Neutrophil (primary cell): ENCODE measurements around the gene NLRC4.
"Not testable (repeated sequence)": the region's sequence is repeated elsewhere in the genome, so short reads cannot be mapped to it uniquely, and the experiment has no call there.

Source experiments
- H3K27ac ChIP-seq: fragments of 200-600 bp; sonication (generic); 2 replicates; pipeline ENCODE4 v1.5.1; 2016; ENCODE audit warnings: mild to moderate bottlenecking, moderate library complexity
- H3K27me3 ChIP-seq: fragments of 200-600 bp; sonication (generic); 2 replicates; pipeline ENCODE4 v1.6.0; 2016; ENCODE audit warnings: mild to moderate bottlenecking
- H3K36me3 ChIP-seq: fragments of 200-600 bp; sonication (generic); 2 replicates; pipeline ENCODE4 v1.5.1; 2017
- H3K4me1 ChIP-seq, 2 experiments: fragments of 200-600 bp in 1 of 2; sonication (generic) in 1 of 2; 1 replicate in 1 of 2; 2 replicates in 1 of 2; pipeline versions ENCODE4 v1.5.1 to v1.6.1; 2013 to 2016; ENCODE audit warnings: low read depth in 1 of 2, low read length in 1 of 2, mild to moderate bottlenecking in 1 of 2, moderate library complexity in 1 of 2; ENCODE audit not compliant: control insufficient read depth in 1 of 2, insufficient read depth in 1 of 2
- H3K4me3 ChIP-seq, 2 experiments: fragments of 200-600 bp in 1 of 2; sonication (generic) in 1 of 2; 1 replicate in 1 of 2; 2 replicates in 1 of 2; pipeline ENCODE4 v1.5.1; 2013 to 2016; ENCODE audit warnings: low read depth in 1 of 2, low read length in 1 of 2, mild to moderate bottlenecking in 1 of 2, moderate library complexity in 1 of 2
- H3K9me3 ChIP-seq: fragments of 200-600 bp; sonication (generic); 2 replicates; pipeline ENCODE4 v1.5.1; 2016
- TF ChIP-seq, protein P1 (sequence below): fragments of 200-600 bp; sonication (generic); IDR thresholded peaks from 2 replicates; pipeline ENCODE4 v1.5.1; 2016; ENCODE audit warnings: antibody characterized with exemption

The NLRC4 gene

DNA sequence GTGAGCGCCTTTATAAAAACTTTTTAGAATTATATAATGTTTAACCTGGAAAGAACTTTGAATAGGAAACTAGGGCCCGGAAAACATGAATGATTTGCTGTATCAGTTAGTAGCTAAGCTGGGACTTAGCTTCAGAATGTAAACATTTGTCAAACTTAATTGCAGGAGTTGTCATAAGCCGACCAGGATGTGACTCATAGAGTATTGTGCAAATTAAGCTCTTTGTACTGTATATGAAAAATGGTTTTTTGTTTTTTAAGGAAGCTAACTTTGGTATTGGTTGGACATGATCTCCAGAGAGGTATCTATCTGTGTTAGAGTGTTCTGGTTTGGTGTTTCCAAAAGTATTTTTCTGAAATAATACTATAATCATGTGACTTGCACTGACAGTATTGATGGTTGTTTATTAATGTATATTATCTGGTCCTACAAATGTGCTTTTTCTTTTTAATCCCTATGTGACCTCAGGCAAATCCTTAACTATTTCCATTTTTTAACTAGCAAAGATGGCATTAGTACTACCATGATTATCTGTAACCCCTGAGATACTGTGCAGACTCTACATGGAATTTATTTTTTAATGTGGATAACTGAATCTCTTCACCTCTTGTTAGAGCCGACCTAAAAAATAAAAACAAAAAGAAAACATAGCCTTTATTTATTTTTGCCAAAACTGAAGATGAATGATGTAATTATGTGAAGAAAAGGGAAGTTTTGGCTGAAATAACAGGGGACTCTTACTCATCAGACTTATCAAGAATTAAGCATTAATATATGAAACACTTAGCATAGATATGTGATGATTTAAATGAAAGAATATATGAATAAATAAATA, 24.7 kb upstream of the NLRC4 start:
- no peaks in the 10 kb centered on the region for H3K27me3 ChIP-seq
- no peaks in the 10 kb centered on the region for H3K9me3 ChIP-seq
- TF ChIP-seq, protein P1, sequence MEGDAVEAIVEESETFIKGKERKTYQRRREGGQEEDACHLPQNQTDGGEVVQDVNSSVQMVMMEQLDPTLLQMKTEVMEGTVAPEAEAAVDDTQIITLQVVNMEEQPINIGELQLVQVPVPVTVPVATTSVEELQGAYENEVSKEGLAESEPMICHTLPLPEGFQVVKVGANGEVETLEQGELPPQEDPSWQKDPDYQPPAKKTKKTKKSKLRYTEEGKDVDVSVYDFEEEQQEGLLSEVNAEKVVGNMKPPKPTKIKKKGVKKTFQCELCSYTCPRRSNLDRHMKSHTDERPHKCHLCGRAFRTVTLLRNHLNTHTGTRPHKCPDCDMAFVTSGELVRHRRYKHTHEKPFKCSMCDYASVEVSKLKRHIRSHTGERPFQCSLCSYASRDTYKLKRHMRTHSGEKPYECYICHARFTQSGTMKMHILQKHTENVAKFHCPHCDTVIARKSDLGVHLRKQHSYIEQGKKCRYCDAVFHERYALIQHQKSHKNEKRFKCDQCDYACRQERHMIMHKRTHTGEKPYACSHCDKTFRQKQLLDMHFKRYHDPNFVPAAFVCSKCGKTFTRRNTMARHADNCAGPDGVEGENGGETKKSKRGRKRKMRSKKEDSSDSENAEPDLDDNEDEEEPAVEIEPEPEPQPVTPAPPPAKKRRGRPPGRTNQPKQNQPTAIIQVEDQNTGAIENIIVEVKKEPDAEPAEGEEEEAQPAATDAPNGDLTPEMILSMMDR, result no peak
- peak overlapping the region; percentile 81 for H3K27ac ChIP-seq
- H3K4me1 ChIP-seq, result peaks cover 22 to 27% of the 10 kb centered on the region in 2 experiments
- H3K36me3 ChIP-seq, result peaks cover 38% of the 10 kb centered on the region
- peak overlapping the region in 1 of 2 experiments; percentile 7 for H3K4me3 ChIP-seq

DNA sequence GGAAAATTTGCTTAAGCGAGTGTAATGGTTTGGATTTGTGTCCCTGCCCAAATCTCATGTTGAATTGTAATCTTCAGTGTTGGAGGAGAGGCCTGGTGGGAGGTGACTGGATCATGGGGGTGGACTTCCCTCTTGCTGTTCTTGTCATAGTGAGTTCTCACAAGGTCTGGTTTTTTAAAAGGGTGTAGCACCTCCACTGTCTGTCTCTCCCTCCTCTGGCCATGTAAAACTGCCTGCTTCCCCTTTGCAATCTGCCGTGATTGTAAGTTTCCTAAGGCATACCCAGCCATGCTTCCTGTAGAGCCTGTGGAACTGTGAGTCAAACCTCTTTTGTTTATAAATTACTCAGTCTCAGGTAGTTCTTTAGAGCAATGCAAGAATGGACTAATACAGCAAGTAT, 19.6 kb upstream of the NLRC4 start:
- Histone ChIP-seq H3K27ac (peak overlapping the region; percentile 60), H3K36me3 (peaks cover 25% of the 10 kb centered on the region), H3K4me1 (peaks cover 20 to 28% of the 10 kb centered on the region in 2 experiments), H3K4me3 (no peak overlapping the region), H3K9me3 (no peaks in the 10 kb centered on the region), H3K27me3 (no peaks in the 10 kb centered on the region)
- TF ChIP-seq, protein P1, result no peak

DNA sequence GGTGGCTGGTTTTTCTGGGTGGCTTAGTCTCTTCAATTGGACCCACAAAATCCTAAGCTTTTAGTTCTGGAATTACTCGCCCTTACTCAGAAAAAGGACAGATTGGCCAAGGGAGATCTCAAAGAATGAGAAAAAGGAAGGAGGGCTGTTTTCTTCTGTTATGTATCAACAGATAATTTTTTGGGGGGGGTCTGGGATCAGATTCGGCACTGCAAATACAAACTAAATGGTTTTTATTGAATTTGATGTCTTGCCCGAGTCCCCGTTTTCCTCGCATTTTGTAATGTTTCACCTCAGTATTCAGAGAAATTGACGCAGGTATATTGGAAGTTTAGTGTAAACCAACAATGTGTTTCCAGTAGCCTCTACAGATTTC, 13.8 kb upstream of the NLRC4 start:
- Histone ChIP-seq H3K27ac (peak overlapping the region; percentile 90), H3K27me3 (no peaks in the 10 kb centered on the region), H3K9me3 (no peaks in the 10 kb centered on the region), H3K4me1 (peaks cover 15 to 21% of the 10 kb centered on the region in 2 experiments), H3K4me3 (peak overlapping the region; percentile 81 to 96), H3K36me3 (peaks cover 9% of the 10 kb centered on the region)
- TF ChIP-seq, protein P1, result no peak

DNA sequence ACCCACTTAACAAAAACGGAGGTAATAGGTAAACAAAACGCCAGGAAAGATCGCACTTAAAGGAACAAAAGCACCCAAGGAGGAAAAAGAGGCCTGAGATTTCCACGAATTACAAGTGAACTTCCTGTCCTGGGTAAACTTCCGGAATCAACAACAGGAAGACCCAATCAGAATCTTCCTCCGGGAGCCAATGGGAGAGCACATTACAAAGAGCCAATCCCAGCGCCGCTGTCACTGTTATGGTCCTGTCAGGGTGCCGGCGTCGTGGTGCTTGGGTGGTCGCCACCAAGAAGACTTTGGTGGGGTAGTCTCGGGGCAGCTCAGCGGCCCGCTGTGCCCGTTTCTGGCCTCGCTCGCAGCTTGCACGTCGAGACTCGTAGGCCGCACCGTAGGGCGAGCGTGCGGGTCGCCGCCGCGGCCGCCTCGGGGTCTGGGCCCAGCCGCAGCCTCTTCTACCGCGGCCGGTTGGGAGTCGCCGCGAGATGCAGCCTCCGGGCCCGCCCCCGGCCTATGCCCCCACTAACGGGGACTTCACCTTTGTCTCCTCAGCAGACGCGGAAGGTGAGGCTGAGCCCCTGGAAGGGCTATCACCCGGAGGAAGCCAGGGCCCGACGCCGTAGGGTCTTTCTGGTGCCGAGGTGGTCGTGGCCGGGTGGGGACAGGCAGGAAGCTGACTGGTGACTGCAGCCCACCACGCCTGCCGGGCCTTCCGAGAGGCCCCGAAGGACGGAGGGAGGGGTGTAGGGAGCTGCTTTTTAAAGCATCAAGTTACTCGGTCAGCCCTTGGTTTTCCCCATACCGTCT, 13.2 kb upstream of the NLRC4 start, which contains the start of gene YIPF4:
Gene YIPF4 (plus strand): TSS at position 231 of the 804 bp plus-strand sequence. CDS start 252 bp downstream, at position 483.
- Histone ChIP-seq H3K4me1 (peaks cover 15 to 21% of the 10 kb centered on the region in 2 experiments), H3K9me3 (no peaks in the 10 kb centered on the region), H3K27ac (peak within 1 kb of the TSS; percentile 90), H3K27me3 (no peaks in the 10 kb centered on the region), H3K36me3 (peaks cover 9% of the 10 kb centered on the region), H3K4me3 (peak within 1 kb of the TSS; percentile 81 to 96)
- TF ChIP-seq, protein P1, result no peak

DNA sequence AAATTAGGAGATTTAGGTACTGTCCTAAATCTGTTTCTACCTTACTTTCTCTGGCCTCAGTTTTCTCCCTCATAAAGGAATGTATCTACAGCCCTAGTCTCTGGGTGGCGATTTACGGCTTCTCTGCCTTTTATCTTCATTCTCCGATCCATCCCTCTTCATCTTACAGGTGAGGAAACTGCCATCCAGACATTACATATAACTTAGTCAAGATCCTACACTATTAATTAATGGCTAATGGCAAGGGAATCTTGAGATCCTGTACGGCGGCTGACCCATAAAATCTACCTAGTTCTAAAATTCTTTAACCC, 12.6 kb upstream of the NLRC4 start:
- H3K9me3 ChIP-seq, result no peaks in the 10 kb centered on the region
- peak overlapping the region; percentile 81 to 96 for H3K4me3 ChIP-seq
- H3K27ac ChIP-seq, result peak overlapping the region; percentile 90
- peaks cover 4% of the 10 kb centered on the region for H3K36me3 ChIP-seq
- TF ChIP-seq, protein P1, result no peak
- H3K27me3 ChIP-seq, result no peaks in the 10 kb centered on the region
- peaks cover 15 to 21% of the 10 kb centered on the region in 2 experiments for H3K4me1 ChIP-seq

DNA sequence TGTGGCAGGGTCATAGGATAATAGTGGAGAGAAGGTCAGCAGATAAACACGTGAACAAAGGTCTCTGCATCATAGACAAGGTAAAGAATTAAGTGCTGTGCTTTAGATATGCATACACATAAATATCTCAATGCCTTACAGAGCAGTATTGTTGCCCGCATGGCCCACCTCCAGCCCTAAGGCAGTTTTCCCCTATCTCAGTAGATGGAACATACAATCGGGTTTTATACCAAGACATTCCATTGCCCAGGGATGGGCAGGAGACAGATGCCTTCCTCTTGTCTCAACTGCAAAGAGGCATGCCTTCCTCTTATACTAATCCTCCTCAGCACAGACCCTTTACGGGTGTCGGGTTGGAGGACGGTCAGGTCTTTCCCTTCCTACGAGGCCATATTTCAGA, 11.1 kb upstream of the NLRC4 start:
- H3K27ac ChIP-seq, H3K4me3 ChIP-seq, H3K36me3 ChIP-seq: not testable (repeated sequence)

More for the DNA sequence above, 11.1 kb upstream of the NLRC4 start:
- H3K4me1 ChIP-seq, result peaks cover 15 to 21% of the 10 kb centered on the region in 2 experiments
- not testable (repeated sequence) for H3K9me3 ChIP-seq, H3K27me3 ChIP-seq
